AG04450 (cell line): Measurements from ENCODE around the gene ZNF536. TPM values are rescaled to one million over a fixed set of nuclear protein-coding genes. Genes with fewer than 3 reads are reported as not detected.

Source experiments
- CTCF ChIA-PET: fragments of 300-600, 350-600 bp; formaldehyde crosslinking; extraction: SDS; loops from one replicate; lab custom pipeline; 2022; ENCODE audit warnings: antibody characterized with exemption, inconsistent platforms; lab: Charles Lee
- POLR2A ChIA-PET: fragments of 350-600 bp; formaldehyde crosslinking; extraction: SDS; loops from one replicate; lab custom pipeline; 2021; ENCODE audit warnings: antibody characterized with exemption, inconsistent platforms; lab: Yijun Ruan, JAX
- DNase-seq: peaks from one replicate; pipeline ENCODE4 v3.0.0-alpha.2; 2011; ENCODE audit warnings: low read depth, low spot score
- H3K27ac ChIP-seq: one replicate; pipeline ENCODE4 v1.5.1; 2012; ENCODE audit warnings: low read depth, low read length, control low read depth
- H3K27me3 ChIP-seq: one replicate; pipeline ENCODE4 v1.6.0; 2012; ENCODE audit warnings: low read length; ENCODE audit not compliant: control insufficient read depth, insufficient read depth
- H3K4me3 ChIP-seq: 2 replicates; pipeline ENCODE4 v1.5.1; 2011; ENCODE audit warnings: mild to moderate bottlenecking, low read depth, low read length, control low read depth
- H3K9me3 ChIP-seq: 2 replicates; pipeline ENCODE4 v1.5.1; 2012; ENCODE audit warnings: low read length; ENCODE audit not compliant: control insufficient read depth, insufficient read depth
- polyA minus RNA-seq: library from RNA; depleted of rRNA, polyadenylated mRNA; stranded (reverse); fragments of >200 nt; gene quantifications from 2 replicates; pipeline ENCODE4 v1.2.3, GENCODE V29; 2011; rRNA and poly(A)+ RNA removed
- polyA plus RNA-seq: library from polyadenylated mRNA; depleted of rRNA; stranded (reverse); fragments of >200 nt; gene quantifications from 2 replicates; pipeline ENCODE4 v1.2.3, GENCODE V29; 2011; rRNA removed
- TF ChIP-seq, protein P1 (sequence below): IDR thresholded peaks from 2 replicates; pipeline ENCODE4 v1.5.1; 2011; ENCODE audit warnings: low read depth, low read length, control low read depth, inconsistent platforms

The ZNF536 gene
- polyA plus RNA-seq (not detected in 2 replicates), polyA minus RNA-seq (0.04 TPM in 1 of 2 replicates, not detected in the other)

DNA sequence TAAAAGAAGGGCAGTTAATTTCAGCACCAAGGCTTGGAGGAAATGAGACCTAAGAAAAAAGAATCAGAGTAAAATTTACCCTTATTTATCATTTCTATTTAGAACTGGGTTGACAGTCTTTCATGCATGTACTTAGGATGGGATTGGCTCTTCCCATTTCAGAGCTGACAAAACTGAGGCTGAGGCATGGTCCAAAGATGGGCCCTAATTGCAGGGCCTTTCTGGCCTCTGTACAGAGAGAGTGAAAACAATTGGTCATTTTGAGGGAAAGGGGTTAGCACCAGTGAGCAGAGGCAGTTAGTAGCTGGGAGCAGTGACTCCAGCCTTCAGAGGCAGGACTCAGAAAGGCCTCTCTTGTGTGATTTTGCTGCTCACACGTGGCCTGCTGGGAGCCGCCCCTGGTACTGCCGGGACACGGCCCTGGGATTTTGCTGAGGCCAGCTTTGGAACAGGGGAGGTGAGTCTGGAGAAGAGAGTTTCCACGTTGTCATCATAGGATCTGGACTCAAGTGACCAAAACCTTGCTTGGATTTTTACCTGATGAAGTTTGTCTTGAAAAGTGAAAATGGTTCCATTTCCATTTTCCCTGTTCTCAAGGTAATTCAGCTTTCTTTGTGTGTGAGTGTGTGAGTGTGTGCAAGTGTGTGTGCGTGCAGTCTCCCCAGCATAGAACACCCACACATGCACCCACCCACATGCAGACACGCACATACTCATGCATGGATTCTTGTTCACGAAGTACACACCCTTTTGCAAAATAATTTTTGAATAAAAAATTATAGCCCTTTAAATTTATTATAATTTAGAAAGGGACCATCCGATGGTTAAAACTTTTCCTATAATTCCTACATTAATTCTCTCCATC is at the start of gene ZNF536:
Gene ZNF536 (plus strand): TSS at position 425 of the 865 bp plus-strand sequence. CDS start 71,179 bp downstream, outside the sequence.
- TF ChIP-seq, protein P1, sequence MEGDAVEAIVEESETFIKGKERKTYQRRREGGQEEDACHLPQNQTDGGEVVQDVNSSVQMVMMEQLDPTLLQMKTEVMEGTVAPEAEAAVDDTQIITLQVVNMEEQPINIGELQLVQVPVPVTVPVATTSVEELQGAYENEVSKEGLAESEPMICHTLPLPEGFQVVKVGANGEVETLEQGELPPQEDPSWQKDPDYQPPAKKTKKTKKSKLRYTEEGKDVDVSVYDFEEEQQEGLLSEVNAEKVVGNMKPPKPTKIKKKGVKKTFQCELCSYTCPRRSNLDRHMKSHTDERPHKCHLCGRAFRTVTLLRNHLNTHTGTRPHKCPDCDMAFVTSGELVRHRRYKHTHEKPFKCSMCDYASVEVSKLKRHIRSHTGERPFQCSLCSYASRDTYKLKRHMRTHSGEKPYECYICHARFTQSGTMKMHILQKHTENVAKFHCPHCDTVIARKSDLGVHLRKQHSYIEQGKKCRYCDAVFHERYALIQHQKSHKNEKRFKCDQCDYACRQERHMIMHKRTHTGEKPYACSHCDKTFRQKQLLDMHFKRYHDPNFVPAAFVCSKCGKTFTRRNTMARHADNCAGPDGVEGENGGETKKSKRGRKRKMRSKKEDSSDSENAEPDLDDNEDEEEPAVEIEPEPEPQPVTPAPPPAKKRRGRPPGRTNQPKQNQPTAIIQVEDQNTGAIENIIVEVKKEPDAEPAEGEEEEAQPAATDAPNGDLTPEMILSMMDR: no peak
- no peak for DNase-seq
- H3K27ac ChIP-seq: no peak within 1 kb of the TSS
- ChIA-PET CTCF (no interaction called here), POLR2A (no interaction called here)
- H3K4me3 ChIP-seq: no peak within 1 kb of the TSS
- H3K27me3 ChIP-seq: no peaks in the 10 kb centered on the region
- H3K9me3 ChIP-seq: peaks cover 39% of the 10 kb centered on the region

DNA sequence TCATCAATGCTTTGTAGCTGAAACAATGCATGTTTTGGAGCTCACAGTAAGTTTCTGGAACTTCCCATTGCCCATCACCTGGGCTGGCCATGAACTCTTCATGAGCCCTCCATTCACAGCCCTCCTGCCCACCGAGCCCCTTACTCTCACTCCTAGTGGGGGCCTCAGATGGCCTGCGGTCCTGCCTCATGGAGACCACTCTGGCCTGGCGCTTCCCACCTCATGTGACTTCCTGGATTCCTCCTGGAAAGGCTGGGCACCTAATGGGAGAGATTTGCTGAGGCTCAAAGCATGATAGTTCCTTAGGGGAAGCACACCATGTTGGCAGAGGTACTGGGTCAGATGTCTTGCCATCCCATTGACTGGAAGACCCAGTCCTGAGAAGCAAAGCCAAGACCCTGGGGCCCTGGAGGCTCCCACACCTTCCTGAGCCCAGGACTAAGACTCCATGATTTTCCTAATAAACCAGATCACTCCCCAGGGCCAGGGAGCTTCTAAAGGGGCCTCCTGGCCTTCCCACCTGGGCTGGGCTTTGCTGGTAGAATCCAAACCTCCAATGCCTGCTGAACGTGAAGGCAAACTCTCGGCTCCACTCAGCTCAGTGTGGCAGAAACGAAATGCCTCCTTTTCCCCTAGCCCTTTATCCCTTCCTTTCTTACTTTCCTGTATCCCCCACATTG is 49.4 kb upstream of the ZNF536 start:
- TF ChIP-seq, protein P1: no peak
- H3K4me3 ChIP-seq: no peak overlapping the region
- ChIA-PET POLR2A (no interaction called here), CTCF (no interaction called here)
- DNase-seq: no peak
- no peak overlapping the region for H3K27ac ChIP-seq
- peaks cover 62% of the 10 kb centered on the region for H3K9me3 ChIP-seq
- H3K27me3 ChIP-seq: no peaks in the 10 kb centered on the region

DNA sequence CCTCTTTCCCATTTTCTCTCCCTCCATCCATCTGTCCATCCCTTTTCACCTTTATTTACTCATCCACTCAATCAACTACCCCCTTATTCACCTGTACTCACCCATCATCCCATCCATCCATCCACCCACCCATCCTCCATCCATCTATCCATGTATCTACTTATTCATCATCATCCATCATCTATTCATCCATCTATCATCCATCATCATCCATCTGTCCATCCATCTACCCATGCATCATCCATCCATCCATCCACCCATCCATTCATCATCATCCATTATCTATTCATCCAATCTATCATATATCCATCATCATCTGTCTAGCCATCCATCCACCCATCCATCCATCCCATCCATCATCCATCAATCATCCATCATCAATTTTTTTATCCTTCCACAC is 48.3 kb upstream of the ZNF536 start:
- TF ChIP-seq, protein P1: no peak
- no peak overlapping the region for H3K4me3 ChIP-seq
- DNase-seq: no peak
- POLR2A ChIA-PET: no interaction called here
- no peaks in the 10 kb centered on the region for H3K27me3 ChIP-seq
- CTCF ChIA-PET: no interaction called here
- H3K27ac ChIP-seq: no peak overlapping the region
- peaks cover 62% of the 10 kb centered on the region for H3K9me3 ChIP-seq

DNA sequence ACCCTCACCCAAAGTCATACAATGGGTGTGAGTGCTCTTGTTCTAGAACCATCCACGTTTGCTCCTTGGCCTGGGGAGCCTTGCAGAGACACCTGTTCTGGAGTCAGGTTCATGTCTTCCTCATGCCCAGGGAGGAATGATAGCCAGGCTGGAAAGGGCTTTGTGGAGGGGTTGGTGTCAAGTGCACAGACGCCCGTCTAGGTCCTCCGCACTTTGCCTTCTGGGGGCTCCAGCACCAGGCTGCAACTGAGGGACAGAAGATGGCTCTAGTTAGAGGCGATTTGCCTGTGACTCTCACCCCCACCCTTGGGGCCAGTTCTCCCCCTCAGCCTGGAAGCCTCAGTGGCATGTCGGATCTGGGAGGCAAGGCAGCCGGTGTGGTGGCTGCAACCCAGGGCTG is 47.2 kb upstream of the ZNF536 start:
- DNase-seq: no peak
- Histone ChIP-seq H3K9me3 (peaks cover 62% of the 10 kb centered on the region), H3K27ac (no peak overlapping the region), H3K4me3 (no peak overlapping the region), H3K27me3 (no peaks in the 10 kb centered on the region)
- POLR2A ChIA-PET: no interaction called here
- CTCF ChIA-PET: no interaction called here
- TF ChIP-seq, protein P1: no peak
